Measurements from ENCODE around the gene XRCC4. TPM values are rescaled to one million over a fixed set of nuclear protein-coding genes. Genes with fewer than 3 reads are reported as not detected.

XRCC4 gene
- total RNA-seq, 1 donor from 2014 or later = 12.1 TPM

DNA sequence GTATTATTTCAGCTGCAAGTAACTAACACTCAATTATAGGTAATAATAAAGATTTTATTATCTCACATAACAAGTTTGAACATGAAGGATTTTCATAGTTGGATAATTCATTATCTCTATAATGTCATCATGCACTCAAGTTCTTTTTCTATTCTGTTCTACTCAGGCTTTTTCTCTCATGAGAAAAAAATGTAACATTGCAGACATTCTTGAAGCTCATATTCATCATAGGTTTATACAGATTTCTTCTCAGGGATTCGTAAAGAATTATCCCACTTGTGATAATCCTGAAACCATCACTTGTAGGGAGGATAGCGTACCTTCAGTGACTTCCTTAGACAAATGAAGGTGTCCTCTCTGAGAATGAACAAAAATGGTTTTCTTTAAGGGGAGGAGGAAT lies 150.3 kb downstream of the XRCC4 start:
- no peak for TF ChIP-seq CTCF (IDR thresholded peaks at IDR 0.05; ENCODE audit: unreplicated experiment)
- Mint-ChIP-seq H3K27me3 (ENCODE audit: low read depth) (no peaks in the 10 kb centered on the region), H3K9me3 (peaks cover 5% of the 10 kb centered on the region), H3K4me1 (peaks cover 18% of the 10 kb centered on the region), H3K27ac (no peak overlapping the region), H3K36me3 (peaks cover 5% of the 10 kb centered on the region), H3K4me3 (no peak overlapping the region)
- DNase-seq (ENCODE audit: low spot score in 2 of 2, unreplicated experiment in 2 of 2) = no peak

DNA sequence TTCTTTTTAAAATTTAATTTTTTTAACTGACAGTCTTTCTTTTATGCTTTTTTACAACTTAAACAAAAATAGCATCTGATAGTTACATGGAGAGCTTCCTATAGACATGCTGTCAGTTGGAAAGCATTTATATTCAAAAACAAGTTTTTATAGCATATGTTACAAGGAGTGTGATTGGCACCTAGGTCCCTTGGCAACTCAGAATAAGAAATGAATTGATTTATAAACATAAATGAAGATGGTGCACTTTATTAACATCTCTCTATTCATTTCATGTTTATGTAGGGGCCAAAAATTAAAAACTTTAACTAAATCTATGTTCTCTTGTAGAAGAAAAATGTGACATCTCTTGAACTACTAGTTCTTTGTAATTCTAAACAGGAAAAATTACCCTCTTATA lies 153.2 kb downstream of the XRCC4 start:
- Mint-ChIP-seq H3K27me3 (ENCODE audit: low read depth) (no peaks in the 10 kb centered on the region), H3K9me3 (no peaks in the 10 kb centered on the region), H3K27ac (no peak overlapping the region), H3K36me3 (no peaks in the 10 kb centered on the region), H3K4me3 (no peak overlapping the region), H3K4me1 (peaks cover 18% of the 10 kb centered on the region)
- no peak for DNase-seq (ENCODE audit: low spot score in 2 of 2, unreplicated experiment in 2 of 2)
- TF ChIP-seq CTCF (IDR thresholded peaks at IDR 0.05; ENCODE audit: unreplicated experiment) = no peak

DNA sequence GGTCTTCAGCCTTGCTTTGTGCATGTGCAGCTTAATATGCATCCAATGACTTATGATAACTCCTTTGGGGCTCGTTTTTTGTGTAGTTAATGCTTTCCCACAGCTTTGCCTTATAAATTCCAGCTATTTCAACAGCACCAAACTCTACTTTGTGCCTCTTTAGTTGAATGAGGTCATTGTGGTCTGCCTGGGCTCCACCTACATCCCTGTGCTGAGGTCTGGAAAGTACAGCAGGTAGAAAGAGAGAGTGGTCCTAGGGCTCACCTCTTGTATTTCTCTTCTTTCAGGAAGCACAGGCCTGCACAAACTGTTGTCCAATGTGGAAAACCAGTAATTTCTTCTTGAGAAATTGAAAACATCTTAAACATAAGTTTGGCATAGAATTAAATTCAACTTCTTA lies 167.2 kb downstream of the XRCC4 start:
- Mint-ChIP-seq H3K36me3 (peaks cover 4% of the 10 kb centered on the region), H3K9me3 (peaks cover 5% of the 10 kb centered on the region), H3K27ac (no peak overlapping the region), H3K27me3 (ENCODE audit: low read depth) (no peaks in the 10 kb centered on the region), H3K4me3 (no peak overlapping the region), H3K4me1 (peaks cover 16% of the 10 kb centered on the region)
- no peak for TF ChIP-seq CTCF (IDR thresholded peaks at IDR 0.05; ENCODE audit: unreplicated experiment)
- no peak for DNase-seq (ENCODE audit: low spot score in 2 of 2, unreplicated experiment in 2 of 2)

DNA sequence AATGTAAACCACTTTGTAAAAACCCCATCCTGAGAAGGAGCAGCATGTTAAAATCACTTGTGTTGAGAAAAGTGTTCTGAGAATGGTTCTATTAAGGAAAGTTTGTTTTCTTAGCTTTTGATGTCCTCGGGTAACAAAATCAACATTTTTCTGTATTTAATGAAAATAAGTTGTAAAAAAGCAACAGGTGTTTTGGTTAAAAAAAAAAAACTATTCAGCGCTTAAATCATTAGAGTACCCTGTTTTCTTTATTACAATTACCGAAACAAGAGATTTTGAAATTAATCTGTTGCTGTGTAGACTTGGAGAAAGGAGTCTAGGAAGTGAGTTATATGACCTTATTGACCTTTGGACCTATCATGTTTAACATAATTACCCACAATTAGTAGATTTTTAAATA lies 167.7 kb downstream of the XRCC4 start:
- Mint-ChIP-seq H3K27me3 (ENCODE audit: low read depth) (no peaks in the 10 kb centered on the region), H3K27ac (no peak overlapping the region), H3K4me3 (no peak overlapping the region), H3K4me1 (peaks cover 20% of the 10 kb centered on the region), H3K9me3 (peaks cover 5% of the 10 kb centered on the region), H3K36me3 (peaks cover 4% of the 10 kb centered on the region)
- no peak for TF ChIP-seq CTCF (IDR thresholded peaks at IDR 0.05; ENCODE audit: unreplicated experiment)
- no peak for DNase-seq (ENCODE audit: low spot score in 2 of 2, unreplicated experiment in 2 of 2)

- Mint-ChIP-seq H3K4me1 (peaks cover 24% of the 10 kb centered on the region), H3K27ac (peak overlapping the region; percentile 2), H3K4me3 (no peak overlapping the region), H3K27me3 (ENCODE audit: low read depth) (no peaks in the 10 kb centered on the region), H3K36me3 (peaks cover 4% of the 10 kb centered on the region), H3K9me3 (peaks cover 5% of the 10 kb centered on the region)
- no peak for DNase-seq (ENCODE audit: low spot score in 2 of 2, unreplicated experiment in 2 of 2)
- TF ChIP-seq CTCF (IDR thresholded peaks at IDR 0.05; ENCODE audit: unreplicated experiment) = no peak
Measured at GRCh38 chr5:83246071-83246470, 168.7 kb downstream of the XRCC4 start.

DNA sequence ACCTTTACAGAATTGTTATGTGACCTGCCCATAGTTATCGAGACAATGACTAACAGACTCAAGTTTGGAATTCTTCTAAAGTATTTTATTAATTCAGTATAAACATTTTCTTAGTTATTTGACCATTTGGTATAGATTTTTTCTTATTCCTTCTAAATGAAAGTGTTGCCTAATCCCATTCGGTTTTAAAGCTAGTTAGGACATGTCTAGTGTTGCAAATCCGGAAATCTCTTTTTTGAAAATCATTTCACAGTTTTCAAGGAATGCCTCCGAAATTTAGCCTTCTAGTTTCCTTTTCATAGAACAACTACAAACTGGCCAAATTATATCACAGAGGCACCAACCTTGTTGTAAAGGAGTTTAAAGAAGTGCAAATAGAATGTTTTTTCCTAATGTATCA lies 171.8 kb downstream of the XRCC4 start:
- Mint-ChIP-seq H3K4me3 (no peak overlapping the region), H3K27ac (peak overlapping the region; percentile 39), H3K4me1 (peaks cover 42% of the 10 kb centered on the region), H3K9me3 (no peaks in the 10 kb centered on the region), H3K36me3 (no peaks in the 10 kb centered on the region), H3K27me3 (ENCODE audit: low read depth) (no peaks in the 10 kb centered on the region)
- DNase-seq (ENCODE audit: low spot score in 2 of 2, unreplicated experiment in 2 of 2) = no peak
- TF ChIP-seq CTCF (IDR thresholded peaks at IDR 0.05; ENCODE audit: unreplicated experiment) = no peak
